Measurements from ENCODE around the gene BCAS3. TPM values are rescaled to one million over a fixed set of nuclear protein-coding genes. Genes with fewer than 3 reads are reported as not detected.

The BCAS3 gene
- total RNA-seq, 1 donor from 2014 or later, result 44.8 TPM

- Mint-ChIP-seq H3K27me3 (ENCODE audit: unreplicated experiment) (peaks cover 1% of the 10 kb centered on the region), H3K4me3 (ENCODE audit: unreplicated experiment) (no peak overlapping the region), H3K27ac (ENCODE audit: unreplicated experiment) (no peak overlapping the region), H3K36me3 (ENCODE audit: unreplicated experiment) (no peaks in the 10 kb centered on the region), H3K4me1 (ENCODE audit: low read depth, unreplicated experiment) (peaks cover 4% of the 10 kb centered on the region), H3K9me3 (ENCODE audit: unreplicated experiment) (no peaks in the 10 kb centered on the region)
- DNase-seq, result no peak
- no peak for TF ChIP-seq CTCF (IDR thresholded peaks at IDR 0.05; ENCODE audit: partially characterized antibody, unreplicated experiment)
Measured at GRCh38 chr17:61230972-61231820, 553.5 kb downstream of the BCAS3 start.

GRCh38 chr17:61232871-61233270 is 555.2 kb downstream of the BCAS3 start:
- TF ChIP-seq CTCF (IDR thresholded peaks at IDR 0.05; ENCODE audit: partially characterized antibody, unreplicated experiment), result no peak
- no peak for DNase-seq
- no peaks in the 10 kb centered on the region for H3K36me3 Mint-ChIP-seq (ENCODE audit: unreplicated experiment)
- H3K9me3 Mint-ChIP-seq (ENCODE audit: unreplicated experiment), result peaks cover 3% of the 10 kb centered on the region
- peaks cover 4% of the 10 kb centered on the region for H3K4me1 Mint-ChIP-seq (ENCODE audit: low read depth, unreplicated experiment)
- no peak overlapping the region for H3K4me3 Mint-ChIP-seq (ENCODE audit: unreplicated experiment)
- peaks cover 1% of the 10 kb centered on the region for H3K27me3 Mint-ChIP-seq (ENCODE audit: unreplicated experiment)
- no peak overlapping the region for H3K27ac Mint-ChIP-seq (ENCODE audit: unreplicated experiment)

GRCh38 chr17:61233991-61234750 is 556.5 kb downstream of the BCAS3 start:
- peaks cover 1% of the 10 kb centered on the region for H3K27me3 Mint-ChIP-seq (ENCODE audit: unreplicated experiment)
- peaks cover 4% of the 10 kb centered on the region for H3K4me1 Mint-ChIP-seq (ENCODE audit: low read depth, unreplicated experiment)
- H3K9me3 Mint-ChIP-seq (ENCODE audit: unreplicated experiment), result peaks cover 3% of the 10 kb centered on the region
- DNase-seq, result no peak
- H3K27ac Mint-ChIP-seq (ENCODE audit: unreplicated experiment), result no peak overlapping the region
- H3K36me3 Mint-ChIP-seq (ENCODE audit: unreplicated experiment), result no peaks in the 10 kb centered on the region
- no peak for TF ChIP-seq CTCF (IDR thresholded peaks at IDR 0.05; ENCODE audit: partially characterized antibody, unreplicated experiment)
- no peak overlapping the region for H3K4me3 Mint-ChIP-seq (ENCODE audit: unreplicated experiment)

GRCh38 chr17:61235001-61235826 is 557.6 kb downstream of the BCAS3 start:
- H3K9me3 Mint-ChIP-seq (ENCODE audit: unreplicated experiment), result peaks cover 3% of the 10 kb centered on the region
- H3K27ac Mint-ChIP-seq (ENCODE audit: unreplicated experiment), result no peak overlapping the region
- H3K27me3 Mint-ChIP-seq (ENCODE audit: unreplicated experiment), result peaks cover 1% of the 10 kb centered on the region
- TF ChIP-seq CTCF (IDR thresholded peaks at IDR 0.05; ENCODE audit: partially characterized antibody, unreplicated experiment), result no peak
- DNase-seq, result no peak
- H3K4me3 Mint-ChIP-seq (ENCODE audit: unreplicated experiment), result no peak overlapping the region
- peaks cover 4% of the 10 kb centered on the region for H3K4me1 Mint-ChIP-seq (ENCODE audit: low read depth, unreplicated experiment)
- H3K36me3 Mint-ChIP-seq (ENCODE audit: unreplicated experiment), result no peaks in the 10 kb centered on the region

Measured in glutamatergic neuron (in vitro differentiated cells).